Measurements from ENCODE around the gene KLHL1.

KLHL1 gene

DNA sequence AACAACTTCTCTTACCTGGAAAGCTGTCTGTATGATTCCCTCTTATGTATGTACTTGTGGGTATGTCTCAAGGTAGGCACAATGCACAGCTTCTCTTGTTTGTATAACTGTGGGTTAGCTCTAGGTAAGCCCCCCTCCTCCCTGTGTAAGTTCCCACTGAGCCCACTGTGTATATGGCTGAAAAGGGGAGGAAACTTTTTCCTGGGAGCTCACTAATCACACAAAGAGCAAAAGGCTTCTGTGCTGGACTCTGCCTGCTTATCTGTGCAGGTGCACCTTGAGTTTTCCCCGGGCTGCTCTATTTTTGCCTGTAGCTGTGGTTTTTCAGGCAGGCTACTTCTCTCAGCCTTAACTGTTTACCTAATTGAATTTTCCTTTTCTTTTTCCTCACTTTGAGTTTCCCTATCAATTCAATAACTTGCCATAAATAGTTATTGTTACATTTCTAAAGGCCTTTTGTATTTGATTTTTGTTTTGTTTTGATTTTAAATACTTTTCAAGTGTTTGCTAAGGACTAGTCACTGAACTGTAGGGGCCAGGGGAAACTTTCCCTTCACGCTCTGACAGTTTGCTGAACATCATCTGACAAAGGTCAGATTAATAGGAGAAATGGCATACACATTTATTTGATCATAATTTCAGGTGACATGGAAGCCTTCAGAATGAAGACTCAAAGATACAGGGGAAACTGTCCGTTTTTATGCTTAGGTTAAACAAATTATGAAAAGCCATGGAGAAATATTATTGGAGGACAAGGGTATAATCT lies 424.1 kb downstream of the KLHL1 start:
- no peak for DNase-seq (ENCODE audit: low read depth)

DNA sequence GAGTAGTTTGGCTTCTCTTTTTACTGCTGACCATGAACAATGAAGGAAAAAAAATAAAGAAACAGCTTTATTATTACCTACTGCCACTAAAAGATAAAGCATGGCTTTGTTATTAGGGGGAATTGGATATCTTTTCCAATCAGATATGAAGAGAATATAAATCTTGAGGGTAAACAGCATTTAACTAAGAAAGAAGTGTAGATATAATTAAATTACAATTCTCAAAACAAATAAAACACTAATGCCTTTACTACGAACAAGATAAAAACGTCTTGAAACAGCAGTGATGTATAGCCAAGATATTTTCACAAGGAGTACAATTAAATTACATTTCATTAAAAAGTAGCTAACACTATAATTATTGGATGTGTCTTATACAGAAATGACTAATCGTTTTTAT lies 426.5 kb downstream of the KLHL1 start:
- DNase-seq (ENCODE audit: low read depth) = no peak

DNA sequence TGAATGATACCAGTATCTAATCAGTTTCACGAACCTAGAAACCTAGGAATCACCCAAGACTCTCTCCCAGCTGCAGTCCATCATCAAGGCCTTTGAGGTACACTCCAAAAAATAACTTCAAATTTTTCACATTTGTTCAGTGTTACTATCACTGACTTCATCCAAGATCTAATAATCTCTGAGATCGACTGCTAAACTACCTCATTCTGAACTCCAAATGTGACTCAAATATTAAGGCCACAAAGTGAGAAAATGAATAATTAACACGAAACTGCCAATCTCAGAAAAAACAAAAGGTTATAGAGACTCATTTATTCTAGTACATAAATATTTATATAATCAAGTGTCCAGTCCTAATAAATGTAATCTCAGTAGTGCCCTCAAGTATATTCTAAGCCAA lies 430.9 kb downstream of the KLHL1 start:
- no peak for DNase-seq (ENCODE audit: low read depth)

DNA sequence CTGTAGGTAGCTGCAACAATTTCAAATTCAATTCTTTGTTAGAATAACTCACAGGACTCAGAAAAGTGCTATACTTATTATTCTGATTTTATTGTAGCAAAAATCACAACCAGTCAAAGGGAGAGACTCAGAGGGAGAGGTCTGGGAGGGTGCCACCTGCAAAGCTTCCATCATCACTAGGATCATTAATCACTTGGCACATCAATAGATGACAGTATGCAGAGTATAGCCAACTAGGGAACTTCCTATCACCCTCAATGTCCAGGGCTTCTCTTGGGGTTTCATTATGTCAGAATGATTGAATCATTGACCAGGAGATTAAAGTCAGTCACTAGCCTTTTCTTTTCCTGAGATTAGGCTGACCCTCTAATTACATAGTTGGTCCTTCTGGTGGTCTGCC lies 432.0 kb downstream of the KLHL1 start:
- no peak for DNase-seq (ENCODE audit: low read depth)

DNA sequence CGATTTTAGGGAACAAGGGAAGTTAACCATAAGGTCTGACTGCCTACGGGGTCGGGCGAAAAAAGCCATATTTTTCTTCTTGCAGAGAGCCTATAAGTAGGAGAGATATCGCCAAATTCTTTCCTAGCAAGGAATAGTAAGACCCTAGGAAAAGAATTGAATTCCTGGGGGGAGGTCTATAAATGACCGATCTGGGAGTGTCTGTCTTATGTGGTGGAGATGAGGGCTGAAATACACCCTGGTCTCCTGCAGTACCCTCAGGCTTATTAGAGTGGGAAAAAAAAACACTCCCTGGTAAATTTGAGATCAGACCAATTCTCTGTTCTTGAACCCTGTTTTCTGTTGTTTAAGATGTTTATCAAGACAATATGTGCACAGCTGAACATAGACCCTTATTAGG lies 448.1 kb downstream of the KLHL1 start:
- DNase-seq (ENCODE audit: low read depth) = no peak

DNA sequence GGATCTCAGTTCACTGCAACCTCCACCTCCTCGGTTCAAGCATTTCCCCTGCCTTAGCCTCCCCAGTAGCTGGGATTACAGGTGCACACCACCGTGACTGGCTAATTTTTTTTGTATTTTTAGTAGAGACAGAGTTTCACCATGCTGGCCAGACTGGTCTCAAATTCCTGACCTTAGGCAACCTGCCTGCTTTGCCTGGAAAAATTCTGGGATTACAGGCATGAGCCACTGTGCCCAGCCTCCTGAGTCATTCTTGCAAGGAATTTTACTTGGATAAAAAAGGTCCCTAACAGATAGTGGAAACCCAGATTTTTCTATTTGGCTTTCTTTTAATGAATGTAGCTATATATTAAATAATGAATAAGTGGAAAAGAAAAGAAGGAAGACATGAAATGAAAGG lies 450.6 kb downstream of the KLHL1 start:
- DNase-seq (ENCODE audit: low read depth) = no peak

DNA sequence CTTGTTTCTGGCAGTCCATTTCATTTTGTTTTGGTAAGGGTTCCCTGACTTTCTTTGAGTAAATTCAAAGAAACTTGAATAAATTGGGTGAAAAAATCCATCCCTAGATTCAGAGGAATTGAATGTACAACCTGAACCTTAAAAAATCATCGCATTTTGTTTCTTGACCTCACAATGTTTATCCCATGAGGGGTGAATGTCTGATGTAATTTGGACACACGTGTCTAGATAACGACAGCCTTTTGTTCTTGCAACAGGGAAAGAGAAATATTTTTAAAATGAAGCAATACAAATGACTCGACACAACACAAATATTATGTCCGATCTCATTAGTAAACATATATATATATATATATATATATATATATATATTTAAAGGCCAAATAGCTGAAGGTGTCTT lies 453.9 kb downstream of the KLHL1 start:
- DNase-seq (ENCODE audit: low read depth) = no peak

Measured in EH (cell line).